ENCODE results near the gene TAPBPL.
"Not testable (repeated sequence)": the region's sequence is repeated elsewhere in the genome, so short reads cannot be mapped to it uniquely, and the experiment has no call there.

TAPBPL gene

DNA sequence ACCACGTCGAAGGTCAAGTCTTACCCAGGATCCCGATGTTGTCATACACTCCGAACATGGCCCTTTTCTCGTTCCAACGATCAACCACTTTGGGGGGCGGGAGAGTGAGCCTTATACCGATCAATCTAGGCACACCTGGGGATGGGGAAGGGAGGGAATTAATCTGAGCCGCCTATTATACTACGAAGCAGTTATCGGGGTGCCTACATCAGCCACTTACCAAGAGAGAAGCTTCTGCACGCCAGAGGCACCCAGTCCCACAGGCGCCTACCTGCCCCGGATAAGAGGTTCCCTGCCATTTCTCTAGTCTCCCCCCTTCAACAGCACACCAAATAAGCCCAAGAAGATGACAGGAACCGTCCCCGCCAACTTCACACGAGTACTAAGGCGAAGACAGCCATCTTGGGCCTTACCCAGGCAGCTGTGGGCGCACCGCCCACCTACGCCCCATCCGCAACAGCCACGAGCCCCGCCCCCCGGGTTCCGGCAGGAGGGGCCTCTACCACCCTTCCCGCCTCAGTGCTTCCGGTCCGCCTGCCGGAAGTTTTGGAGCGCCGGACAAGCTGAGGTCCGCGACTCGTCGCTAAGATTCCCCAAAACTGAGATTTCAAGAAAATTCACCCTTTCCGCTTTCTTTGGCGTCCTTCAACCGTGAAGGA lies 41.1 kb downstream of the TAPBPL start, which contains the start of gene MRPL51:
TSS of gene MRPL51 (minus strand) at position 425 of the 659 bp plus-strand sequence. CDS start at position 299, 126 bp downstream.
- ATAC-seq, result peak; percentile 81 to 86

DNA sequence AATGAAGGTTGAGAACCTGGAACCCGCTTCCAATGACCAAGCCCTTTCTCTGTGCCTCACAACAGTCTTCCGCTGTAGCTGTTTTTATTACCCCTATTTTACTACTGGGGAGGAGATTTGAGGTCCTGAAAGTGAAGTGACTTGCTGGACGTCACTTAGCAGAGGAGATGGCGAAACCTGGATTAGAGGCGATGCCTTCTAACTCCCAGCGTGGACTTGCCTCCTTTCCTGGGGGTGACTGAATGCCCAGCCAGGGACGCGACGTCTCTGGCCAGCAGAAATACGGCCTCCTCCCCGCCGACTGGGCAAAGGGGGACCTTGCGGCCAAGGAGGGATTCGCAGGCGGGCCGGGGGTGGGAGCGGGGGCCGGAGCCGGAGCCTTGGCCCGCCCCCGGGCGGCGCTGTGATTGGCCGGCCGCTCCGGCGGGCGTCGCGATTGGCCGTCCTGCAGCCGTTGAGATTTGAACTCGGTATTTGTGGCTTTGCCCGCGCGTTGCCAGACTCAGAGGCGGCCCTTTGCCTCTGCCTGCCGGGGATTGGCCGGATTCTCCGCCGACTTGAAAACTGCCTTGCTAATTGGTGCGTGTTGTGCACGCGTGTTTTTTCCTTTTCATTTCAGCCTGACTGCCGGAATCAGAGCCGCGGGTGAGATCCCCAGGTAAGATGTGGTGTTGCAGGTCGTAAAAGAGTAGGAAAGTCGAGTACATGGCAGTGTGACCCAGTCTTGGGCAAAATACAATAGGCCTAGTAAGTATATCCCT lies 41.8 kb downstream of the TAPBPL start, which contains the start of gene NCAPD2:
TSS of gene NCAPD2 (plus strand) at position 606 of the 761 bp plus-strand sequence. CDS start 997 bp downstream, outside the sequence.
- ATAC-seq, result peak; percentile 89 to 92

GRCh38 chr12:6494258-6494743 lies 42.5 kb downstream of the TAPBPL start:
- peak in 1 of 2 donors; percentile 29 for ATAC-seq

DNA sequence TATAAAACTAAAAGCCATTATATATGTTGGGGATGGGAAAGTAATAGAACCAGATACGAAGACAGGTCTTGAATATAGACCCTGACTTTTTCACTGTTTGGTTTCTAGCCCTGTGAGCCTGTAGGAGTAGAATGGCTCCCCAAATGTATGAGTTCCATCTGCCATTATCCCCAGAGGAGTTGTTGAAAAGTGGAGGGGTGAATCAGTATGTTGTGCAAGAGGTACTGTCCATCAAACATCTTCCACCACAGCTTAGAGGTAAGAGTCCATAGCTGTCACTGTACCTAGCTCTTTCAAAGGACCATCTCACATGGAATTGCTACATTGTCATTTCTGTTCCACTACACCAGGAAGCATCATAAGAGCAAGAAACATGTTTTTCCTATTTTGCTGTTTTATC lies 43.1 kb downstream of the TAPBPL start:
- ATAC-seq, result no peak

DNA sequence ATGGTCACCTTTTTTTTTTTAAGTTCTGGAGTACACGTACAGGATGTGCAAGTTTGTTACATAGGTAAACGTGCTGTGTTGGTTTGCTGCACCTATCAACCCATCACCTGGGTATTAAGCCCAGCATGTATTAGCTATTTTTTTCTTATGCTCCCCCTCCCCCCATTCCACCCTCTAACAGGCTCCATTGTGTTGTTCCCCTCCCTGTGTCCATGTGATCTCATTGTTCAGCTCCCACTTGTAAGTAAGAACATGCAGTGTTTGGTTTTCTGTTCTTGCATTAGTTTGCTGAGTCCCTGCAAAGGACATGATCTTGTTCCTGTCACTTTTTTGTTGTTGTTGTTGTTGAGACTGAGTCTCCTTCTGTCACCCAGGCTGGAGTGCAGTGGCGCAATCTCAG lies 45.4 kb downstream of the TAPBPL start:
- not testable (repeated sequence) for ATAC-seq

DNA sequence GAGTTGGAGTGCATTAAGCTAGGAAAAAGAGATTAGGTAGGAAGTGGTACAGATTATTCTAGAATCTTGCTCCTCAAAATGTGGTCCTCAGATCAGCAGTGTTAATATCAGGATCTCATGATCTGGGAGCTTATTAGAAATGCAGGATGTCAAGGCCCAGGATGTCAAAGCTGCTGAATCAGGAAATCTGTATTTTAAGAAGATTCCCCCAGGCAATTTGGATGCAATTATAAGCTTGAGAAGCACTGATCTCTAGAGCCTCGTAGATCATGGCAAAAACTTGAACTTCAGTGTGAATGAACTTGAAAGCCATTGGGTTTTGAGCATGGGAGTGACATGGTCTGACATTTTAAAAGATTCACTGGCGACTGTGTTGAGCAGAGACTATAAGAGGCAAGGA lies 48.6 kb downstream of the TAPBPL start:
- ATAC-seq, result no peak

DNA sequence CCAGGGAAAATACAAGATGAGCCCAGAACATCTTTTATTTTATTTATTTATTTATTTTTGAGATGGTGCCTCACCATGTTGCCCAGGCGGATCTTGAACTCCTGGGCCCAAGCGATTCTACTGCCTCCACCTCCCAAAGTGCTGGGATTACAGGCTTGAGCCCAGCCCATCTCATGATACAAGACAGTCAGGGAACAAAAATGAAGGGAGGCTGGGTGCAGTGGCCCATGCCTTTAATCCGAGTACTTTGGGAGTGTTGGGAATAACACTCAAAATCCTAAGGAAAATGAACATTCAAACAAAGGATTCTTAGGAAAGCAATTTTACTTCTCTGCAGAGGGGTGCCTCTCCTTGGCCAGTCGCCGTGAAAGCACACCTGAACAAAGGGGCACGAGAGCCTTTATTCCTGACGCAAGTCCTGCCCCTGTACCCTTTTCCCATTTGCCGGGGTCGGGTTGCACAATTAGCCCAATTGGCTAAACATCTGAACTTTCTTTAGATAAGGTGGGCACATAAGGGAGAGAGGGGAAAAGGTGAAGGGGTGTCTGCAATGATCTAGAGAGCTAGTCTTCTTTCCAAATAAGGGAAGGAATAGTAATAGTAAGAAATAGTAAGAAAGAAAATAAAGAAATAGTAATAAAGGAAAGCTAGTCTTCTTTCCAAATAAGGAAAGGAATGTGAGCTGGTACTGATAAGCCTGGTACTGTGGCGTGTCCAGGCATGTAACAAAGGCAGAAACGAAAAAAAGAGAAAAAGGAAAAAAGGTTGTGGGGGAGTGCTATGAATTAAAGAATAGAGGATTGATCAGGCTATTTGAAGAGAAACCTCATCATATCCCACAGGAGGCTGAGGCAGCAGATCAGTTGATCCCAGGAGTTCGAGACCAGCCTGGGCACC lies 55.5 kb downstream of the TAPBPL start:
- no peak for ATAC-seq

GRCh38 chr12:6508087-6508486 lies 56.2 kb downstream of the TAPBPL start:
- ATAC-seq, result no peak

All from activated CD4-positive, CD25-positive, alpha-beta regulatory T cell treated with anti-CD3 and anti-CD28 coated beads, Interleukin-2, amount 50 U/mL, for 24 hours (primary cell).